SK-N-SH treated with all-trans-retinoic acid at 6 μM for 48 hours (cell line): ENCODE results near the gene ABHD3.

ENCODE experiments used
- CSDC2 ChIP-seq: fragments of 250-450 bp; sonication (Bioruptor Pico); IDR thresholded peaks from 2 replicates; pipeline ENCODE4 v1.5.0; 2020; ENCODE audit warnings: mild to moderate bottlenecking, moderate library complexity
- ISL1 ChIP-seq: fragments of 250-450 bp; sonication (Bioruptor Pico); IDR thresholded peaks from 2 replicates; pipeline ENCODE4 v2.1.2; 2022; ENCODE audit warnings: mild to moderate bottlenecking, moderate library complexity
- PPARA ChIP-seq: fragments of 250-450 bp; sonication (Bioruptor Pico); IDR thresholded peaks from 2 replicates; pipeline ENCODE4 v1.5.0; 2020; ENCODE audit warnings: mild to moderate bottlenecking, borderline replicate concordance
- ZNF70 ChIP-seq: fragments of 450-650 bp; formaldehyde crosslinking; IDR thresholded peaks from 2 replicates; pipeline ENCODE4 v1.5.0; 2020; ENCODE audit warnings: mild to moderate bottlenecking, moderate library complexity
- TF ChIP-seq, protein P1 (sequence below): fragments of 250-450 bp; sonication (Bioruptor Pico); IDR thresholded peaks from 2 replicates; pipeline ENCODE4 v1.8.0; 2020; ENCODE audit warnings: mild to moderate bottlenecking, moderate library complexity, borderline replicate concordance

DNA sequence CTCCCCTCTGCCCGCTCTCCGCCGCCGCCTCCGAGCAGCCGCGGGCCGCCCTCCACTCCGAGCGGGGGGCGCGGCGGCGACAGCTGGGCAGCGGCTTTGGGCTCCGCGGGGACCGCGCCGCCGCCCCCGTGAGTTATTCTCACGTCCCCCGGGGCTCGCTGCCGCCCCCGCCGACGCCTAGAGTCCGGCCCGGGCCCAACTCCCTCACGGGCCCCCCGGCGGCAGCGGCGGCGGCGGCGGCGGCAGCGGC is 36.7 kb upstream of the ABHD3 start:
- TF ChIP-seq ZNF70 (CRISPR knock-in tag) (no peak), ISL1 (CRISPR knock-in tag) (no peak), CSDC2 (CRISPR knock-in tag) (no peak), PPARA (no peak)
- TF ChIP-seq, protein P1, sequence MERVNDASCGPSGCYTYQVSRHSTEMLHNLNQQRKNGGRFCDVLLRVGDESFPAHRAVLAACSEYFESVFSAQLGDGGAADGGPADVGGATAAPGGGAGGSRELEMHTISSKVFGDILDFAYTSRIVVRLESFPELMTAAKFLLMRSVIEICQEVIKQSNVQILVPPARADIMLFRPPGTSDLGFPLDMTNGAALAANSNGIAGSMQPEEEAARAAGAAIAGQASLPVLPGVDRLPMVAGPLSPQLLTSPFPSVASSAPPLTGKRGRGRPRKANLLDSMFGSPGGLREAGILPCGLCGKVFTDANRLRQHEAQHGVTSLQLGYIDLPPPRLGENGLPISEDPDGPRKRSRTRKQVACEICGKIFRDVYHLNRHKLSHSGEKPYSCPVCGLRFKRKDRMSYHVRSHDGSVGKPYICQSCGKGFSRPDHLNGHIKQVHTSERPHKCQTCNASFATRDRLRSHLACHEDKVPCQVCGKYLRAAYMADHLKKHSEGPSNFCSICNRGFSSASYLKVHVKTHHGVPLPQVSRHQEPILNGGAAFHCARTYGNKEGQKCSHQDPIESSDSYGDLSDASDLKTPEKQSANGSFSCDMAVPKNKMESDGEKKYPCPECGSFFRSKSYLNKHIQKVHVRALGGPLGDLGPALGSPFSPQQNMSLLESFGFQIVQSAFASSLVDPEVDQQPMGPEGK: no peak
